HepG2 (cell line): ENCODE data around the gene NUBP2. TPM values are rescaled to one million over a fixed set of nuclear protein-coding genes. Genes with fewer than 3 reads are reported as not detected.

ENCODE experiments used
- ARHGAP35 ChIP-seq: sonication (generic); formaldehyde crosslinking; IDR thresholded peaks from 2 replicates; pipeline ENCODE4 v1.9.0; 2022; ENCODE audit warnings: mild to moderate bottlenecking, inconsistent platforms, moderate library complexity, missing genetic modification reagents, borderline replicate concordance
- ATM ChIP-seq: fragments of 450-650 bp; IDR thresholded peaks from 2 replicates; pipeline ENCODE4 v1.7.1; 2017; ENCODE audit warnings: mild to moderate bottlenecking, borderline replicate concordance
- ATRX ChIP-seq: sonication (generic); formaldehyde crosslinking; IDR thresholded peaks from 2 replicates; pipeline ENCODE4 v1.4.0; 2020; ENCODE audit warnings: missing genetic modification reagents, borderline replicate concordance
- DPF2 ChIP-seq: sonication (generic); formaldehyde crosslinking; IDR thresholded peaks from 2 replicates; pipeline ENCODE4 v1.4.0; 2020; ENCODE audit warnings: mild to moderate bottlenecking, low read depth, missing genetic modification reagents, borderline replicate concordance
- E2F5 ChIP-seq: sonication (generic); formaldehyde crosslinking; conservative IDR thresholded peaks from 2 replicates; pipeline ENCODE4 v1.4.0; 2020; ENCODE audit warnings: missing genetic modification reagents
- FOXK2 ChIP-seq: fragments of 450-650 bp; IDR thresholded peaks from 2 replicates; pipeline ENCODE4 v1.6.1; 2016
- GFI1 ChIP-seq: sonication (generic); formaldehyde crosslinking; IDR thresholded peaks from 2 replicates; pipeline ENCODE4 v1.5.0; 2020; ENCODE audit warnings: missing genetic modification reagents, mild to moderate bottlenecking, borderline replicate concordance
- HNRNPL ChIP-seq: fragments of 200-400 bp; formaldehyde crosslinking; IDR thresholded peaks from 2 replicates; pipeline ENCODE4 v1.6.1; 2017; ENCODE audit warnings: mild to moderate bottlenecking, low read depth, low read length
- HNRNPUL1 ChIP-seq: fragments of 200-400 bp; formaldehyde crosslinking; IDR thresholded peaks from 2 replicates; pipeline ENCODE4 v1.6.1; 2017; ENCODE audit warnings: low read depth, mild to moderate bottlenecking, low read length, moderate library complexity
- KDM4B ChIP-seq: sonication (generic); formaldehyde crosslinking; IDR thresholded peaks from 2 replicates; pipeline ENCODE4 v1.4.0; 2020; ENCODE audit warnings: missing genetic modification reagents
- KMT2B ChIP-seq: IDR thresholded peaks from 2 replicates; pipeline ENCODE4 v1.6.1; 2016; ENCODE audit warnings: missing genetic modification reagents, missing compliant biosample characterization
- MAX ChIP-seq: IDR thresholded peaks from 2 replicates; pipeline ENCODE4 v1.6.1; 2012; ENCODE audit warnings: inconsistent platforms
- MED1 ChIP-seq: sonication (generic); formaldehyde crosslinking; IDR thresholded peaks from 2 replicates; pipeline ENCODE4 v1.4.0; 2020; ENCODE audit warnings: missing genetic modification reagents
- NCOR1 ChIP-seq: fragments of 200-600 bp; sonication (generic); IDR thresholded peaks from 2 replicates; pipeline ENCODE4 v1.7.0; 2017; ENCODE audit warnings: antibody characterized with exemption, low read length, borderline replicate concordance
- NFRKB ChIP-seq: fragments of 450-650 bp; IDR thresholded peaks from 2 replicates; pipeline ENCODE4 v1.6.1; 2017
- PHF21A ChIP-seq: sonication (generic); formaldehyde crosslinking; IDR thresholded peaks from 2 replicates; pipeline ENCODE4 v1.5.0; 2020; ENCODE audit warnings: mild to moderate bottlenecking, missing genetic modification reagents
- POLR2G ChIP-seq: fragments of 200-400 bp; formaldehyde crosslinking; IDR thresholded peaks from 2 replicates; pipeline ENCODE4 v1.6.1; 2018; ENCODE audit warnings: mild to moderate bottlenecking, low read depth, low read length, moderate library complexity
- RXRA ChIP-seq: sonication (generic); formaldehyde crosslinking; IDR thresholded peaks from 2 replicates; pipeline ENCODE4 v1.5.1; 2020; ENCODE audit warnings: missing genetic modification reagents
- SIX4 ChIP-seq: sonication (generic); formaldehyde crosslinking; IDR thresholded peaks from 2 replicates; pipeline ENCODE4 v1.4.0; 2020; ENCODE audit warnings: missing genetic modification reagents
- SKI ChIP-seq: fragments of 450-650 bp; IDR thresholded peaks from one replicate; pipeline ENCODE4 v1.6.1; 2018; ENCODE audit warnings: mild to moderate bottlenecking; ENCODE audit not compliant: partially characterized antibody
- ZBTB7B ChIP-seq: sonication (generic); formaldehyde crosslinking; IDR thresholded peaks from 2 replicates; pipeline ENCODE4 v1.4.0; 2020; ENCODE audit warnings: missing genetic modification reagents
- ZKSCAN1 ChIP-seq: fragments of 150-350 bp; IDR thresholded peaks from 2 replicates; pipeline ENCODE4 v1.6.1; 2014; ENCODE audit warnings: low read length
- ZKSCAN8 ChIP-seq: IDR thresholded peaks from 2 replicates; pipeline ENCODE4 v1.6.1; 2016; ENCODE audit warnings: borderline replicate concordance, missing genetic modification reagents, missing compliant biosample characterization
- ZMYM3 ChIP-seq: sonication (generic); formaldehyde crosslinking; IDR thresholded peaks from 2 replicates; pipeline ENCODE4 v1.5.1; 2020; ENCODE audit warnings: mild to moderate bottlenecking, missing genetic modification reagents
- ZNF234 ChIP-seq: sonication (generic); formaldehyde crosslinking; conservative IDR thresholded peaks from 2 replicates; pipeline ENCODE4 v1.5.1; 2020; ENCODE audit warnings: mild to moderate bottlenecking, missing genetic modification reagents
- ZNF446 ChIP-seq: sonication (generic); formaldehyde crosslinking; IDR thresholded peaks from 2 replicates; pipeline ENCODE4 v1.5.0; 2020; ENCODE audit warnings: mild to moderate bottlenecking, missing genetic modification reagents
- ZNF501 ChIP-seq: sonication (generic); formaldehyde crosslinking; IDR thresholded peaks from 2 replicates; pipeline ENCODE4 v1.5.1; 2020; ENCODE audit warnings: mild to moderate bottlenecking, moderate library complexity, missing genetic modification reagents
- ZNF546 ChIP-seq: sonication (generic); formaldehyde crosslinking; conservative IDR thresholded peaks from 2 replicates; pipeline ENCODE4 v1.8.1; 2023; ENCODE audit warnings: mild to moderate bottlenecking, missing genetic modification reagents
- ZNF550 ChIP-seq: sonication (generic); formaldehyde crosslinking; IDR thresholded peaks from 2 replicates; pipeline ENCODE4 v1.4.0; 2020; ENCODE audit warnings: mild to moderate bottlenecking, missing genetic modification reagents, borderline replicate concordance
- ZNF580 ChIP-seq: IDR thresholded peaks from 2 replicates; pipeline ENCODE4 v1.6.1; 2016; ENCODE audit warnings: low read depth, borderline replicate concordance
- ZNF670 ChIP-seq: sonication (generic); formaldehyde crosslinking; IDR thresholded peaks from 2 replicates; pipeline ENCODE4 v1.8.0; 2022; ENCODE audit warnings: mild to moderate bottlenecking, missing genetic modification reagents, borderline replicate concordance
- ZNF746 ChIP-seq: sonication (generic); formaldehyde crosslinking; IDR thresholded peaks from 2 replicates; pipeline ENCODE4 v1.8.0; 2022; ENCODE audit warnings: mild to moderate bottlenecking, missing genetic modification reagents
- ZNF768 ChIP-seq: sonication (generic); formaldehyde crosslinking; IDR thresholded peaks from 2 replicates; pipeline ENCODE4 v1.4.0; 2020; ENCODE audit warnings: missing genetic modification reagents
- ZNF773 ChIP-seq: sonication (generic); formaldehyde crosslinking; IDR thresholded peaks from 2 replicates; pipeline ENCODE4 v1.4.0; 2020; ENCODE audit warnings: missing genetic modification reagents, borderline replicate concordance
- ZNF776 ChIP-seq: sonication (generic); formaldehyde crosslinking; IDR thresholded peaks from 2 replicates; pipeline ENCODE4 v1.4.0; 2020; ENCODE audit warnings: mild to moderate bottlenecking, missing genetic modification reagents
- ZNF790 ChIP-seq: sonication (generic); formaldehyde crosslinking; IDR thresholded peaks from 2 replicates; pipeline ENCODE4 v1.8.0; 2022; ENCODE audit warnings: missing genetic modification reagents, mild to moderate bottlenecking, borderline replicate concordance
- polyA plus RNA-seq, 8 experiments: library from polyadenylated mRNA; depleted of rRNA in 3 of 8; stranded (reverse) in 7 of 8; unstranded in 1 of 8; fragments of >200 nt; fragmentation: Illumina TruSeq in 4 of 8; extraction: Trizol in 4 of 8; gene quantifications; 2 replicates each; pipeline versions ENCODE4 v1.2.1 to v1.2.3, GENCODE V29; 2011 to 2016; ENCODE audit warnings: low read depth in 4 of 8, missing spikeins in 1 of 8, mixed read lengths in 1 of 8; ENCODE audit not compliant: insufficient read depth in 1 of 8
- total RNA-seq, 5 experiments: library from RNA; depleted of rRNA; stranded (reverse); fragments of >200 nt; fragmentation: Illumina TruSeq; extraction: Trizol; gene quantifications; 2 replicates each; pipeline ENCODE4 v1.2.3, GENCODE V29; 2016; ENCODE audit warnings: low read depth in 1 of 5

NUBP2 gene
- total and polyA plus RNA-seq, 2 of the 13 experiments (the other 11 are each of a cell fraction or from before 2014, with no cell fraction given): 25.7 to 61.5 TPM

GRCh38 chr16:1830213-1830612 lies 47.5 kb downstream of the NUBP2 start (continued):
- TF ChIP-seq MED1 (CRISPR knock-in tag): peak; percentile 4; the same call in 1 of the 2 replicates
- peak; percentile 63 for TF ChIP-seq PHF21A (CRISPR knock-in tag)
- no peak for TF ChIP-seq SKI
- TF ChIP-seq ZNF776 (CRISPR knock-in tag): no peak
- TF ChIP-seq GFI1: peak; percentile 41; the same call in 1 of the 2 replicates
- no peak for TF ChIP-seq ZNF670 (CRISPR knock-in tag)
- TF ChIP-seq ZKSCAN8: no peak
- peak; percentile 33; the same call in 1 of the 2 replicates for TF ChIP-seq MAX
- TF ChIP-seq SIX4 (CRISPR knock-in tag): no peak
- no peak for TF ChIP-seq ZNF446 (CRISPR knock-in tag)
- no peak for TF ChIP-seq HNRNPL
- TF ChIP-seq FOXK2: no peak
- TF ChIP-seq ZMYM3 (CRISPR knock-in tag): 0 out of 2 replicates have a peak, but pooled peaks have one; percentile 30
- peak; percentile 52; the same call in 1 of the 2 replicates for TF ChIP-seq POLR2G
- 0 out of 2 replicates have a peak, but pooled peaks have one; percentile 42 for TF ChIP-seq ZKSCAN1
- TF ChIP-seq HNRNPUL1: no peak
- TF ChIP-seq ATRX (CRISPR knock-in tag): no peak
- no peak for TF ChIP-seq ZNF768 (CRISPR knock-in tag)
- no peak for TF ChIP-seq ARHGAP35 (CRISPR knock-in tag)
- TF ChIP-seq ZNF790 (CRISPR knock-in tag): no peak
- TF ChIP-seq ZNF546 (CRISPR knock-in tag): no peak
- no peak for TF ChIP-seq KDM4B (CRISPR knock-in tag)
- no peak for TF ChIP-seq DPF2 (CRISPR knock-in tag)
- no peak for TF ChIP-seq ZNF773 (CRISPR knock-in tag)
- no peak for TF ChIP-seq ZNF580
- no peak for TF ChIP-seq ATM
- peak; percentile 16; the same call in 1 of the 2 replicates for TF ChIP-seq KMT2B (CRISPR knock-in tag)
- TF ChIP-seq ZNF746 (CRISPR knock-in tag): no peak
- TF ChIP-seq ZNF501 (CRISPR knock-in tag): no peak
- TF ChIP-seq NCOR1: peak; percentile 21; the same call in 1 of the 2 replicates
- TF ChIP-seq ZNF234 (CRISPR knock-in tag): no peak
- no peak for TF ChIP-seq ZNF550
- 0 out of 2 replicates have a peak, but pooled peaks have one; percentile 25 for TF ChIP-seq ZBTB7B
- no peak for TF ChIP-seq NFRKB
- no peak for TF ChIP-seq RXRA (CRISPR knock-in tag)
- TF ChIP-seq E2F5 (CRISPR knock-in tag): no peak
